ENCODE measurements around the gene SHISAL2A. TPM values are rescaled to one million over a fixed set of nuclear protein-coding genes. Genes with fewer than 3 reads are reported as not detected.

The SHISAL2A gene
- total and polyA plus RNA-seq, 2 of the 8 experiments (the other 6 are each of a cell fraction or from before 2014, with no cell fraction given) = 0.74 to 2.1 TPM

GRCh38 chr1:52673513-52673912 lies 40.5 kb downstream of the SHISAL2A start:
- H2BK15ac ChIP-seq (ENCODE audit: low read length) = no peak overlapping the region
- no peak overlapping the region for H3K18ac ChIP-seq (ENCODE audit: extremely low read depth, low read length)
- H3K27ac ChIP-seq (ENCODE audit: low read depth, low read length) = no peak overlapping the region
- no peak overlapping the region for H2BK5ac ChIP-seq (ENCODE audit: low read depth, low read length)
- DNase-seq (ENCODE audit: low read depth in 1 of 2, low spot score in 2 of 2) (no peak), FAIRE-seq (no peak)
- no peak overlapping the region for H2BK20ac ChIP-seq (ENCODE audit: low read length)
- no peaks in the 10 kb centered on the region for H3K9me3 ChIP-seq (ENCODE audit: insufficient read depth in 2 of 2, low read depth in 1 of 2, low read length in 1 of 2)
- 91% methylated on average over 4 of the region's 4 CpGs; no CpG with 5 or more reads in 1 of the 2 experiments for WGBS, 2 experiments (ENCODE audit: extremely low coverage in 1 of 2, insufficient coverage in 1 of 2, insufficient read length in 1 of 2, insufficient replicate concordance in 2 of 2, low coverage in 1 of 2, low lambda C conversion rate in 2 of 2, missing lambda C conversion rate in 1 of 2)
- H3K23ac ChIP-seq (ENCODE audit: insufficient read length) = no peak overlapping the region
- no peak overlapping the region for H2BK12ac ChIP-seq (ENCODE audit: low read depth, low read length)
- no peak overlapping the region for H3K4ac ChIP-seq (replicated peaks; ENCODE audit: insufficient read length, low read depth, low read length)
- H2BK120ac ChIP-seq (replicated peaks; ENCODE audit: low read depth, low read length) = no peak overlapping the region
- no peaks in the 10 kb centered on the region for H3K79me2 ChIP-seq (ENCODE audit: control insufficient read depth in 1 of 2, insufficient read depth in 2 of 2, low read length in 2 of 2)
- H3K4me3 ChIP-seq (ENCODE audit: extremely low read depth in 1 of 4, insufficient read depth in 2 of 4, low read depth in 3 of 4, low read length in 4 of 4) = no peak overlapping the region
- no peaks in the 10 kb centered on the region for H3K79me1 ChIP-seq (ENCODE audit: low read depth, low read length)
- H3K36me3 ChIP-seq (ENCODE audit: control insufficient read depth in 2 of 4, insufficient read depth in 4 of 4, low read length in 3 of 4) = no peaks in the 10 kb centered on the region
- H3K23me2 ChIP-seq (ENCODE audit: low read depth, low read length) = no peaks in the 10 kb centered on the region
- H3K4me2 ChIP-seq (ENCODE audit: insufficient read depth in 1 of 2, low read depth in 2 of 2, low read length in 2 of 2) = no peak overlapping the region
- no peak overlapping the region for H3K14ac ChIP-seq (ENCODE audit: insufficient read length)
- H3K27me3 ChIP-seq (replicated peaks in 1 of 4; ENCODE audit: control insufficient read depth in 3 of 4, extremely low read depth in 1 of 4, insufficient read depth in 3 of 4, low read length in 3 of 4) = no peaks in the 10 kb centered on the region
- H4K20me1 ChIP-seq (replicated peaks in 1 of 2; ENCODE audit: control insufficient read depth in 1 of 2, insufficient read depth in 2 of 2, low read length in 2 of 2) = no peaks in the 10 kb centered on the region
- H3K56ac ChIP-seq (replicated peaks; ENCODE audit: insufficient read length, low read depth, low read length) = no peak overlapping the region
- no peak overlapping the region for H4K91ac ChIP-seq (replicated peaks; ENCODE audit: insufficient read length, low read length)
- CTCF ChIA-PET (ENCODE audit: partially characterized antibody) = interaction anchor here (0.6 to 1.2 kb wide), 2 partner anchors 13 to 162 kb away, joined by 3 read pairs; no protein-coding TSS in a partner anchor
- no peak overlapping the region for H4K8ac ChIP-seq (ENCODE audit: extremely low read depth, insufficient read depth, low read length)
- no peak overlapping the region for H4K5ac ChIP-seq (ENCODE audit: insufficient read length, low read depth, low read length)
- no peak overlapping the region for H3K9ac ChIP-seq (replicated peaks in 1 of 4; ENCODE audit: extremely low read depth in 1 of 4, low read depth in 3 of 4, low read length in 3 of 4)
- H3K4me1 ChIP-seq (replicated peaks in 1 of 4; ENCODE audit: control insufficient read depth in 3 of 4, insufficient read depth in 4 of 4, low read length in 3 of 4) = peaks cover 0 to 2% (median 0%) of the 10 kb centered on the region in 4 experiments; a peak in 1 of 7 replicates
- H2AK5ac ChIP-seq (ENCODE audit: low read depth, low read length) = no peak overlapping the region
- POLR2A ChIA-PET (ENCODE audit: partially characterized antibody) = interaction anchor here (1.3 kb wide), 1 partner anchor 10 kb away, joined by 3 read pairs; no protein-coding TSS in a partner anchor
- no peak overlapping the region for H2AFZ ChIP-seq (ENCODE audit: low read length)
- TF ChIP-seq SIX5 (IDR thresholded peaks at IDR 0.05; ENCODE audit: low read depth, low read length) (no peak), SP4 (IDR thresholded peaks at IDR 0.05; ENCODE audit: low read length) (no peak), CREB1 (IDR thresholded peaks at IDR 0.05) (no peak), TAF1 (IDR thresholded peaks at IDR 0.05; ENCODE audit: low read depth, low read length) (no peak)

All from H1 (cell line).